ENCODE results near the gene SFN. TPM values are rescaled to one million over a fixed set of nuclear protein-coding genes. Genes with fewer than 3 reads are reported as not detected.

The SFN gene
- total and polyA plus RNA-seq, 2 donors (not counting 1 experiment from before 2014, with no cell fraction given), result 0.09 to 0.34 TPM

- no peak for ATAC-seq (ENCODE audit: low read depth)
- no peak overlapping the region for H3K4me3 Mint-ChIP-seq
- ChIA-PET POLR2A (no interaction called here), CTCF (interaction anchor here (0.6 to 0.7 kb wide), 2 partner anchors 97 to 101 kb away, joined by 4 read pairs; no protein-coding TSS in a partner anchor)
- Histone ChIP-seq H4K20me1 (ENCODE audit: control insufficient read depth, insufficient read depth, low read length, poor library complexity, severe bottlenecking) (no peaks in the 10 kb centered on the region), H3K4me1 (ENCODE audit: control insufficient read depth in 2 of 2, insufficient read depth in 2 of 2, low read length in 2 of 2) (no peaks in the 10 kb centered on the region), H3K4me2 (replicated peaks; ENCODE audit: low read depth, low read length, poor library complexity, severe bottlenecking) (no peak overlapping the region), H3K9me3 (ENCODE audit: control extremely low read depth in 1 of 3, control insufficient read depth in 2 of 3, insufficient read depth in 1 of 3, low read length in 2 of 3) (no peaks in the 10 kb centered on the region), H2AFZ (ENCODE audit: insufficient read depth, low read depth, low read length, poor library complexity, severe bottlenecking) (no peak overlapping the region), H3K27me3 (replicated peaks in 1 of 4; ENCODE audit: control extremely low read depth in 1 of 4, control insufficient read depth in 3 of 4, insufficient read depth in 4 of 4, low read length in 3 of 4) (no peaks in the 10 kb centered on the region), H3K4me3 (ENCODE audit: control extremely low read depth in 1 of 5, extremely low read depth in 1 of 5, insufficient read depth in 1 of 5, low read depth in 2 of 5, low read length in 4 of 5) (no peak overlapping the region), H3K79me2 (ENCODE audit: control insufficient read depth, insufficient read depth, low read length) (peaks cover 1% of the 10 kb centered on the region), H3K36me3 (replicated peaks in 1 of 2; ENCODE audit: control extremely low read depth in 1 of 2, control insufficient read depth in 1 of 2, extremely low read depth in 1 of 2, insufficient read depth in 2 of 2, low read length in 1 of 2) (no peaks in the 10 kb centered on the region), H3K9ac (ENCODE audit: low read length) (no peak overlapping the region), H3K27ac (ENCODE audit: low read length in 2 of 2) (no peak overlapping the region)
- H3K4me1 Mint-ChIP-seq, result peaks cover 2% of the 10 kb centered on the region
- 74% methylated on average over 6 of the region's 6 CpGs for WGBS (ENCODE audit: insufficient coverage)
- H3K9me3 Mint-ChIP-seq (ENCODE audit: insufficient read depth), result no peaks in the 10 kb centered on the region
- no peak for DNase-seq
- no peak overlapping the region for H3K27ac Mint-ChIP-seq
- TF ChIP-seq EZH2 (IDR thresholded peaks at IDR 0.05; ENCODE audit: borderline replicate concordance, insufficient read depth, low read depth, low read length, poor library complexity, severe bottlenecking), result no peak
- TF ChIP-seq, protein P1, sequence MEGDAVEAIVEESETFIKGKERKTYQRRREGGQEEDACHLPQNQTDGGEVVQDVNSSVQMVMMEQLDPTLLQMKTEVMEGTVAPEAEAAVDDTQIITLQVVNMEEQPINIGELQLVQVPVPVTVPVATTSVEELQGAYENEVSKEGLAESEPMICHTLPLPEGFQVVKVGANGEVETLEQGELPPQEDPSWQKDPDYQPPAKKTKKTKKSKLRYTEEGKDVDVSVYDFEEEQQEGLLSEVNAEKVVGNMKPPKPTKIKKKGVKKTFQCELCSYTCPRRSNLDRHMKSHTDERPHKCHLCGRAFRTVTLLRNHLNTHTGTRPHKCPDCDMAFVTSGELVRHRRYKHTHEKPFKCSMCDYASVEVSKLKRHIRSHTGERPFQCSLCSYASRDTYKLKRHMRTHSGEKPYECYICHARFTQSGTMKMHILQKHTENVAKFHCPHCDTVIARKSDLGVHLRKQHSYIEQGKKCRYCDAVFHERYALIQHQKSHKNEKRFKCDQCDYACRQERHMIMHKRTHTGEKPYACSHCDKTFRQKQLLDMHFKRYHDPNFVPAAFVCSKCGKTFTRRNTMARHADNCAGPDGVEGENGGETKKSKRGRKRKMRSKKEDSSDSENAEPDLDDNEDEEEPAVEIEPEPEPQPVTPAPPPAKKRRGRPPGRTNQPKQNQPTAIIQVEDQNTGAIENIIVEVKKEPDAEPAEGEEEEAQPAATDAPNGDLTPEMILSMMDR (IDR thresholded peaks at IDR 0.05), result no peak
- intact Hi-C loops (cut with micrococcal nuclease), result loop anchor here (10.0 kb wide), 1 partner anchor 432 kb away; the partner anchor contains the start of gene HMGN2
- H3K27me3 Mint-ChIP-seq, result peaks cover 8% of the 10 kb centered on the region
These were observed 44.3 kb downstream of the SFN start for GRCh38 chr1:26907071-26907917.

DNA sequence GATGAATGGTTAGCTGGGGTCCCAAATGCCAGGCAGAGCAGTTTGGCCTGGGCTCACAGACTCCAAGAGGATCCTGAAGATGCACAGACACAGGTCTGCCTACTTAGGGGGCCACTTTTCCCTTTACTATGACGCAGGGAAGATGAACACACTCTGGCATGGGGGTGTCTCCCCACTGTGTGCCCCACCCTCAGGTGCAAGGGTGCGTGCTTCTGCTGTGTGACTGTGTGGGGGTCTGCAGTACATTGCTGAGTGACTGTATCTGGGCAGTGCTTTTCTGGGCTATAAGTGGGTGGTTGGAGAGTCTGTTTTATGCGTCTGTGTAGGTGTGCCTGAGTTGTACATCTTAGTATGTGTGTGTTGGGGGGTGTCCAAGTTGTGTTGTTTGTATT, 47.0 kb downstream of the SFN start:
- no peaks in the 10 kb centered on the region for H3K27me3 ChIP-seq (replicated peaks in 1 of 4; ENCODE audit: control extremely low read depth in 1 of 4, control insufficient read depth in 3 of 4, insufficient read depth in 4 of 4, low read length in 3 of 4)
- TF ChIP-seq, protein P1 (IDR thresholded peaks at IDR 0.05), result no peak
- TF ChIP-seq EZH2 (IDR thresholded peaks at IDR 0.05; ENCODE audit: borderline replicate concordance, insufficient read depth, low read depth, low read length, poor library complexity, severe bottlenecking), result no peak
- no peak overlapping the region for H3K9ac ChIP-seq (ENCODE audit: low read length)
- H3K79me2 ChIP-seq (ENCODE audit: control insufficient read depth, insufficient read depth, low read length), result no peaks in the 10 kb centered on the region
- H3K4me3 Mint-ChIP-seq, result no peak overlapping the region
- no peak overlapping the region for H3K4me3 ChIP-seq (ENCODE audit: control extremely low read depth in 1 of 5, extremely low read depth in 1 of 5, insufficient read depth in 1 of 5, low read depth in 2 of 5, low read length in 4 of 5)
- CTCF ChIA-PET, result interaction anchor here (1.3 kb wide), 1 partner anchor 647 kb away, joined by 3 read pairs; no protein-coding TSS in a partner anchor
- no peak overlapping the region for H3K4me2 ChIP-seq (replicated peaks; ENCODE audit: low read depth, low read length, poor library complexity, severe bottlenecking)
- no peaks in the 10 kb centered on the region for H3K9me3 ChIP-seq (ENCODE audit: control extremely low read depth in 1 of 3, control insufficient read depth in 2 of 3, insufficient read depth in 1 of 3, low read length in 2 of 3)
- H3K27me3 Mint-ChIP-seq, result peaks cover 8% of the 10 kb centered on the region
- H3K9me3 Mint-ChIP-seq (ENCODE audit: insufficient read depth), result no peaks in the 10 kb centered on the region
- no peaks in the 10 kb centered on the region for H3K4me1 ChIP-seq (ENCODE audit: control insufficient read depth in 2 of 2, insufficient read depth in 2 of 2, low read length in 2 of 2)
- H3K36me3 ChIP-seq (replicated peaks in 1 of 2; ENCODE audit: control extremely low read depth in 1 of 2, control insufficient read depth in 1 of 2, extremely low read depth in 1 of 2, insufficient read depth in 2 of 2, low read length in 1 of 2), result no peaks in the 10 kb centered on the region
- 91% methylated on average over 3 of the region's 3 CpGs for WGBS (ENCODE audit: insufficient coverage)
- no peak for ATAC-seq (ENCODE audit: low read depth)
- no peak for DNase-seq
- no peaks in the 10 kb centered on the region for H3K4me1 Mint-ChIP-seq
- H3K27ac Mint-ChIP-seq, result no peak overlapping the region
- H3K27ac ChIP-seq (ENCODE audit: low read length in 2 of 2), result no peak overlapping the region
- intact Hi-C loops (cut with micrococcal nuclease), result loop anchor here (10.0 kb wide), 1 partner anchor 435 kb away; the partner anchor contains the start of gene HMGN2
- H2AFZ ChIP-seq (ENCODE audit: insufficient read depth, low read depth, low read length, poor library complexity, severe bottlenecking), result no peak overlapping the region
- no peaks in the 10 kb centered on the region for H4K20me1 ChIP-seq (ENCODE audit: control insufficient read depth, insufficient read depth, low read length, poor library complexity, severe bottlenecking)
- POLR2A ChIA-PET, result no interaction called here
